ENCODE data around the gene CYFIP2.

Gene CYFIP2

GRCh38 chr5:157331807-157332206 lies 65.9 kb downstream of the CYFIP2 start:
- no peak for TF ChIP-seq GABPA (IDR thresholded peaks at IDR 0.05; ENCODE audit: low read depth)
- TF ChIP-seq, protein P1, sequence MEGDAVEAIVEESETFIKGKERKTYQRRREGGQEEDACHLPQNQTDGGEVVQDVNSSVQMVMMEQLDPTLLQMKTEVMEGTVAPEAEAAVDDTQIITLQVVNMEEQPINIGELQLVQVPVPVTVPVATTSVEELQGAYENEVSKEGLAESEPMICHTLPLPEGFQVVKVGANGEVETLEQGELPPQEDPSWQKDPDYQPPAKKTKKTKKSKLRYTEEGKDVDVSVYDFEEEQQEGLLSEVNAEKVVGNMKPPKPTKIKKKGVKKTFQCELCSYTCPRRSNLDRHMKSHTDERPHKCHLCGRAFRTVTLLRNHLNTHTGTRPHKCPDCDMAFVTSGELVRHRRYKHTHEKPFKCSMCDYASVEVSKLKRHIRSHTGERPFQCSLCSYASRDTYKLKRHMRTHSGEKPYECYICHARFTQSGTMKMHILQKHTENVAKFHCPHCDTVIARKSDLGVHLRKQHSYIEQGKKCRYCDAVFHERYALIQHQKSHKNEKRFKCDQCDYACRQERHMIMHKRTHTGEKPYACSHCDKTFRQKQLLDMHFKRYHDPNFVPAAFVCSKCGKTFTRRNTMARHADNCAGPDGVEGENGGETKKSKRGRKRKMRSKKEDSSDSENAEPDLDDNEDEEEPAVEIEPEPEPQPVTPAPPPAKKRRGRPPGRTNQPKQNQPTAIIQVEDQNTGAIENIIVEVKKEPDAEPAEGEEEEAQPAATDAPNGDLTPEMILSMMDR (IDR thresholded peaks at IDR 0.05; ENCODE audit: insufficient read depth, low read length) = no peak
- TF ChIP-seq, protein P2, sequence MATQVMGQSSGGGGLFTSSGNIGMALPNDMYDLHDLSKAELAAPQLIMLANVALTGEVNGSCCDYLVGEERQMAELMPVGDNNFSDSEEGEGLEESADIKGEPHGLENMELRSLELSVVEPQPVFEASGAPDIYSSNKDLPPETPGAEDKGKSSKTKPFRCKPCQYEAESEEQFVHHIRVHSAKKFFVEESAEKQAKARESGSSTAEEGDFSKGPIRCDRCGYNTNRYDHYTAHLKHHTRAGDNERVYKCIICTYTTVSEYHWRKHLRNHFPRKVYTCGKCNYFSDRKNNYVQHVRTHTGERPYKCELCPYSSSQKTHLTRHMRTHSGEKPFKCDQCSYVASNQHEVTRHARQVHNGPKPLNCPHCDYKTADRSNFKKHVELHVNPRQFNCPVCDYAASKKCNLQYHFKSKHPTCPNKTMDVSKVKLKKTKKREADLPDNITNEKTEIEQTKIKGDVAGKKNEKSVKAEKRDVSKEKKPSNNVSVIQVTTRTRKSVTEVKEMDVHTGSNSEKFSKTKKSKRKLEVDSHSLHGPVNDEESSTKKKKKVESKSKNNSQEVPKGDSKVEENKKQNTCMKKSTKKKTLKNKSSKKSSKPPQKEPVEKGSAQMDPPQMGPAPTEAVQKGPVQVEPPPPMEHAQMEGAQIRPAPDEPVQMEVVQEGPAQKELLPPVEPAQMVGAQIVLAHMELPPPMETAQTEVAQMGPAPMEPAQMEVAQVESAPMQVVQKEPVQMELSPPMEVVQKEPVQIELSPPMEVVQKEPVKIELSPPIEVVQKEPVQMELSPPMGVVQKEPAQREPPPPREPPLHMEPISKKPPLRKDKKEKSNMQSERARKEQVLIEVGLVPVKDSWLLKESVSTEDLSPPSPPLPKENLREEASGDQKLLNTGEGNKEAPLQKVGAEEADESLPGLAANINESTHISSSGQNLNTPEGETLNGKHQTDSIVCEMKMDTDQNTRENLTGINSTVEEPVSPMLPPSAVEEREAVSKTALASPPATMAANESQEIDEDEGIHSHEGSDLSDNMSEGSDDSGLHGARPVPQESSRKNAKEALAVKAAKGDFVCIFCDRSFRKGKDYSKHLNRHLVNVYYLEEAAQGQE (IDR thresholded peaks at IDR 0.05; ENCODE audit: insufficient replicate concordance, low read depth) = no peak
- no peak for TF ChIP-seq POLR2AphosphoS5 (IDR thresholded peaks at IDR 0.05; ENCODE audit: low read depth)
- no peak for TF ChIP-seq SPI1 (IDR thresholded peaks at IDR 0.05; ENCODE audit: borderline replicate concordance, low read depth)
- Histone ChIP-seq H3K27ac (replicated peaks) (no peak overlapping the region), H3K4me3 (replicated peaks; ENCODE audit: insufficient read depth, low read length) (no peak overlapping the region), H3K27me3 (ENCODE audit: insufficient read depth, poor library complexity, severe bottlenecking) (no peaks in the 10 kb centered on the region)
- DNase-seq (ENCODE audit: low read depth in 1 of 2, low spot score in 1 of 2) = no peak

DNA sequence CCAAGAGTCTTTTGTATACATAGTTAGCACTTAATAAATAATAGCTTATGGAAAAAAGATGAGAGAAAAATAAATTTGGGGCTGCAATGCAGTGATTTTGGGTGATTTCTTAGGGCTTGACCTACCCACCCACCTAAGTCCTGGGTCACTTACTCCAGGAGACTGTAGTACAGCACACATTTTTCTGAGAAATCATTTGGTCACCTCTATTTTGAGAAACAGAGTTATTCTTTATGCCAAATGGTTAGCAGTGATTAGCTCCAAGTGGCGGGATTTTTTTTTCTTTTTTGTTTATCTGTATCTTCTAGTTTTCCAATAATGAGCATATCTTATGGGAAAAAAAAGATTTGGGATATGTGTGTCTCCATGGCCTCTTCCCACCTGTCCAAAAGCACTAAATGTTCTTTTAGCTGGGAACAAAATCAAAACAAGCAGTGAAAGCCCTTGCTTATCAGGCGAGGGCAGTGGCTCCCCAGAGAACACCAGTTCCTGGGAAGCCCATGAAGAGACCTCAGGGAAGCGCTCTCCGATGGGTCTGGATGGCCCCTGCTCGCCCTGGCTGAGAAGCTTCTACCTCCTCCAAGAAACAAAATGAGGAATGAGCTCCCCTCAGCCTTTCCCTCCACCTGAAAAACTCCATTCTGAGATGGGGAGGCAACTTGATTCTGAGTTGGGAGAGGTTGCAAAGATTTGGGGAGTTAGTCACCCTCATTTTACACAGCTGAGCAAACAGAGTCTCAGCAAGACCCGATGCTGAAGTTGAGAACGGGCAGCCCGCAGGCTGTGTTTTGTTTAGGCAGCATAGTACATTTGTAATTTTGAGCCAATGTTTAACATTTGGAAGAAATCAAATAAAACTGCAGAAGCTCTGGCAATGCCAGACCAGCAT lies 69.9 kb downstream of the CYFIP2 start:
- no peak for DNase-seq (ENCODE audit: low read depth in 1 of 2, low spot score in 1 of 2)
- TF ChIP-seq, protein P1 (IDR thresholded peaks at IDR 0.05; ENCODE audit: insufficient read depth, low read length) = no peak
- TF ChIP-seq POLR2AphosphoS5 (IDR thresholded peaks at IDR 0.05; ENCODE audit: low read depth) (no peak), GABPA (IDR thresholded peaks at IDR 0.05; ENCODE audit: low read depth) (no peak), SPI1 (IDR thresholded peaks at IDR 0.05; ENCODE audit: borderline replicate concordance, low read depth) (no peak)
- TF ChIP-seq, protein P2 (IDR thresholded peaks at IDR 0.05; ENCODE audit: insufficient replicate concordance, low read depth) = no peak
- Histone ChIP-seq H3K4me3 (replicated peaks; ENCODE audit: insufficient read depth, low read length) (no peak overlapping the region), H3K27me3 (ENCODE audit: insufficient read depth, poor library complexity, severe bottlenecking) (no peaks in the 10 kb centered on the region), H3K27ac (replicated peaks) (no peak overlapping the region)

DNA sequence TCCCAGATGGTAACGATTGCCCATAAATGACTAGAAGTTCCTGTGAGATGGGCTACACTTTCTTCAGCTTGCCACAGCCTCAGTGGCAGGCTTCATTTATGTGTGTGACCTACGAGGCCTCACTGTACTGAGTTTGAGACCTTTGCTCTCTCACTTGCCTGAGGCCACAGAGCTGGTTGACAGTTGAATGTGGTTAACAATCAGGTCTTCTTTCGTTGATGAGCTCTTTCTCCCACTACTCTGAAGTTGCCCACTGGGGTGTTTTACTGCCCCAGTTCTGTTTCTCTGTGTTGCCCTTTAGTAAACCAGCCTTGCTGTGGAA lies 70.5 kb downstream of the CYFIP2 start:
- no peak for DNase-seq (ENCODE audit: low read depth in 1 of 2, low spot score in 1 of 2)
- no peak overlapping the region for H3K4me3 ChIP-seq (replicated peaks; ENCODE audit: insufficient read depth, low read length)
- no peak overlapping the region for H3K27ac ChIP-seq (replicated peaks)
- H3K27me3 ChIP-seq (ENCODE audit: insufficient read depth, poor library complexity, severe bottlenecking) = no peaks in the 10 kb centered on the region
- no peak for TF ChIP-seq POLR2AphosphoS5 (IDR thresholded peaks at IDR 0.05; ENCODE audit: low read depth)
- TF ChIP-seq, protein P2 (IDR thresholded peaks at IDR 0.05; ENCODE audit: insufficient replicate concordance, low read depth) = no peak
- TF ChIP-seq, protein P1 (IDR thresholded peaks at IDR 0.05; ENCODE audit: insufficient read depth, low read length) = no peak
- no peak for TF ChIP-seq GABPA (IDR thresholded peaks at IDR 0.05; ENCODE audit: low read depth)
- TF ChIP-seq SPI1 (IDR thresholded peaks at IDR 0.05; ENCODE audit: borderline replicate concordance, low read depth) = no peak

Measured in HL-60 (cell line).